Common myeloid progenitor, CD34-positive (primary cell): ENCODE measurements around the gene ATP2B2.

Experiments
- CTCF ChIA-PET: fragments of 350-600 bp; sonication (Branson Sonifier 250); formaldehyde crosslinking; loops from one replicate; lab custom pipeline; 2021; ENCODE audit warnings: antibody characterized with exemption; lab: Charles Lee
- POLR2A ChIA-PET: fragments of 350-600 bp; sonication (Branson Sonifier 250); formaldehyde crosslinking; loops from one replicate; lab custom pipeline; 2021; ENCODE audit warnings: antibody characterized with exemption; lab: Charles Lee
- DNase-seq, 3 donors: peaks; one replicate each; pipeline versions ENCODE4 v3.0.0 to v3.0.0-alpha.2; 2013
- H3K27ac ChIP-seq, 2 experiments: 1 replicate in 1 of 2; 2 replicates in 1 of 2; pipeline ENCODE4 v1.7.0; 2013; ENCODE audit warnings: inconsistent platforms in 2 of 2, low read length in 2 of 2, mild to moderate bottlenecking in 2 of 2, low read depth in 1 of 2, moderate library complexity in 1 of 2; ENCODE audit not compliant: severe bottlenecking in 2 of 2, insufficient read depth in 1 of 2, poor library complexity in 1 of 2
- H3K27me3 ChIP-seq, 5 experiments: replicated peaks in 2 of 5; 1 replicate in 3 of 5; 2 replicates in 2 of 5; pipeline versions ENCODE4 v1.6.1 to v1.7.0; 2013; ENCODE audit warnings: low read length in 4 of 5, mild to moderate bottlenecking in 2 of 5, moderate library complexity in 2 of 5, inconsistent platforms in 1 of 5; ENCODE audit not compliant: insufficient read depth in 5 of 5, control insufficient read depth in 4 of 5
- H3K36me3 ChIP-seq, 4 experiments: 1 replicate in 2 of 4; 2 replicates in 2 of 4; pipeline versions ENCODE4 v1.6.1 to v1.7.0; 2013; ENCODE audit warnings: low read length in 3 of 4, control low read depth in 1 of 4, mild to moderate bottlenecking in 1 of 4; ENCODE audit not compliant: control insufficient read depth in 4 of 4, insufficient read depth in 4 of 4
- H3K4me1 ChIP-seq, 4 experiments: 1 replicate in 3 of 4; 2 replicates in 1 of 4; pipeline versions ENCODE4 v1.6.1 to v1.7.1; 2013; ENCODE audit warnings: low read length in 3 of 4, mild to moderate bottlenecking in 3 of 4, control low read depth in 1 of 4, inconsistent platforms in 1 of 4, moderate library complexity in 1 of 4; ENCODE audit not compliant: control insufficient read depth in 4 of 4, insufficient read depth in 4 of 4; ENCODE audit errors: control extremely low read depth in 1 of 4
- H3K4me3 ChIP-seq, 7 experiments: 1 replicate in 4 of 7; 2 replicates in 3 of 7; pipeline versions ENCODE4 v1.5.1 to v1.7.0; 2013; ENCODE audit warnings: mild to moderate bottlenecking in 7 of 7, low read length in 6 of 7, moderate library complexity in 6 of 7, inconsistent platforms in 2 of 7, low read depth in 2 of 7, control low read depth in 1 of 7; ENCODE audit not compliant: insufficient read depth in 4 of 7, control insufficient read depth in 1 of 7; ENCODE audit errors: extremely low read depth in 1 of 7
- H3K9me3 ChIP-seq, 5 experiments: 1 replicate in 4 of 5; 2 replicates in 1 of 5; pipeline versions ENCODE4 v1.6.1 to v1.7.1; 2013; ENCODE audit warnings: low read length in 4 of 5, mild to moderate bottlenecking in 2 of 5, inconsistent platforms in 1 of 5, low read depth in 1 of 5, moderate library complexity in 1 of 5; ENCODE audit not compliant: control insufficient read depth in 4 of 5, insufficient read depth in 2 of 5; ENCODE audit errors: control extremely low read depth in 1 of 5
- WGBS: methylation state at CpG from one replicate; pipeline ENCODE4 v1.1.5; 2013; ENCODE audit not compliant: insufficient coverage; 5-methylcytosine and 5-hydroxymethylcytosine counted together

Gene ATP2B2

DNA sequence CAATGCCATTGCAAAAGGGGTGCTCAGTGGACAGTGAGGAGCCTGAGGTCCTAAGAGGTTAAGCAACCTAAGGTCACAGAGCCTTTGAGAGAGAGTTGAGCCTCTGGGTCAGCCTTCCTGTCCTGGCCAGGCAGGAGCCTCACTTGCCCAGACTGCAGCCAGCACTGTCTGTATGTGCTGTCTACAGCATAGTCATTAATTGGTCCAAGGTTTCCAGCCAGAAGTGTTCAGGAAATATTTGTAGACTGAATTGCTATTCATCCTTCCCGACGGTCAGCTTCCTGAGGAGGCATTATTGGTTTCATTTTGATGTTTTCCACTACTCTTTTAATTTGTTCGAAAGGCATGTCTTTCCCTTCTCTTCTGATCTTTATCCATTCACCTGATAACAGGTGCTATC lies 192.5 kb downstream of the ATP2B2 start:
- ChIA-PET POLR2A (no interaction called here), CTCF (interaction anchor here (1.0 kb wide), 1 partner anchor 26 kb away, joined by 3 read pairs; no protein-coding TSS in a partner anchor)
- H3K36me3 ChIP-seq: peaks cover 26 to 79% (median 66%) of the 10 kb centered on the region in 4 experiments
- DNase-seq: no peak
- WGBS: 100% methylated on average over 2 of the region's 3 CpGs
- no peaks in the 10 kb centered on the region for H3K9me3 ChIP-seq
- no peaks in the 10 kb centered on the region for H3K4me1 ChIP-seq
- no peaks in the 10 kb centered on the region for H3K27me3 ChIP-seq
- H3K4me3 ChIP-seq: no peak overlapping the region
- H3K27ac ChIP-seq: no peak overlapping the region

DNA sequence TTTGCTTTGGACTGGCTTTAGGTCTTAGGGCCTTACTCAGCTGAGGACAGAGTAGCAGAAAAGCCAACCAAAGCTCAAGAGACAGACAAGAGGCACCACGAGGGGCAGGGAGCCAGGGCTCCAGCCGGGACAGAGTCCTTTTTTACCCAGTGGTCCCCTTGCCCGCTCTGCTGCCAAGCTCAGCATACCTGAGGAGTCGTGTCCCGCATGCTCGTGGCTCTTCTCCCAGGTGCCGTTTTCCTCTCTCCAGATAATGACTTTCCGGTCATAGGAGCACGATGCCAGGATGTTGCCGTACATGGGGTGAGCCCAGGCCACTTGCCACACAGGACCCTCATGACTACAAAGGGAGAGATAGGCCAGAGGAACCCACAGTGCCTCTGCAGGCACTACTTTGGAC lies 193.0 kb downstream of the ATP2B2 start:
- Histone ChIP-seq H3K9me3 (no peaks in the 10 kb centered on the region), H3K27ac (no peak overlapping the region), H3K4me1 (no peaks in the 10 kb centered on the region), H3K36me3 (peaks cover 28 to 79% (median 67%) of the 10 kb centered on the region in 4 experiments), H3K4me3 (no peak overlapping the region), H3K27me3 (no peaks in the 10 kb centered on the region)
- ChIA-PET POLR2A (no interaction called here), CTCF (interaction anchor here (0.8 kb wide), 1 partner anchor 10 kb away, joined by 4 read pairs; no protein-coding TSS in a partner anchor)
- no peak for DNase-seq
- 97% methylated on average over 10 of the region's 10 CpGs for WGBS

DNA sequence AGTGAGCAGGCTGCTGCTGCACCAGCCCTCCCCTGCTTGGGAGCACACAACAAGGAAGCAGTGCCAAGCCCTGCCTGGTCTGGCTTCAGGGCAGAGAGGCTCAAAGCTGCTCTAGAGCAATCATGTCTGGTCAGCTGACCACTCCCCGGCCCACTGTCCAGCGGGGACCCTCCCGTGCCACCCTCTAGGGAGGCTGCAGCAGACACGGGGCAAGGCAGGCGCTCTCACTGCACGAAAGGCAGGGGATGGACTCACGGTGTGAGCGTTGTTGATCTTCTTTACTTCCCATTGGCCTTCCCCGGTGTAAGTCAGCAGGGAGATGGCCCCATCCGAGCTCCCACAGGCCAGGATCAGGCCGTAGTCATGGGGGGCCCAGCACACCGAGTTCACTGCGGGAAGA lies 193.7 kb downstream of the ATP2B2 start:
- H3K4me3 ChIP-seq: no peak overlapping the region
- H3K9me3 ChIP-seq: no peaks in the 10 kb centered on the region
- CTCF ChIA-PET: interaction anchor here (0.8 to 1.0 kb wide), 2 partner anchors 10 to 18 kb away, joined by 3 to 4 read pairs; no protein-coding TSS in a partner anchor
- H3K36me3 ChIP-seq: peaks cover 29 to 78% (median 66%) of the 10 kb centered on the region in 4 experiments
- no peak for DNase-seq
- 95% methylated on average over 10 of the region's 13 CpGs for WGBS
- no peak overlapping the region for H3K27ac ChIP-seq
- POLR2A ChIA-PET: no interaction called here
- H3K4me1 ChIP-seq: no peaks in the 10 kb centered on the region
- no peaks in the 10 kb centered on the region for H3K27me3 ChIP-seq

DNA sequence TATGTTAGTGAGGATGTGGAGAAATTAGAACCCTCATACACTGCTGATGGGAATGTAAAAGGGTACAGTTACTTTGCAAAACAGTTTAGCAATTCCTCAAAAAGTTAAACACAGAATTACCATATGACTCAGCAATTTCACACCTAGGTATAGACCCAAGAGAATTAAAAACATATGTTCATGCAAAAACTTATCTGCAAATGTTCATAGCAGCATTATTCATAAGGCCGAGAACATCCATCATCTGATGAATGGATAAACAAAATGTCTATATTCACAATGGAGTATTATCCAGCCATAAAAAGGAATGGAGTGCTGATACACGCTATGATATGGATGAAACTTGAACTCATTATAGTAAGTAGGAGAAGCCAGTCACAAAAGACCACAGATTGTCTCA lies 194.8 kb downstream of the ATP2B2 start:
- peaks cover 26 to 80% (median 62%) of the 10 kb centered on the region in 4 experiments for H3K36me3 ChIP-seq

DNA sequence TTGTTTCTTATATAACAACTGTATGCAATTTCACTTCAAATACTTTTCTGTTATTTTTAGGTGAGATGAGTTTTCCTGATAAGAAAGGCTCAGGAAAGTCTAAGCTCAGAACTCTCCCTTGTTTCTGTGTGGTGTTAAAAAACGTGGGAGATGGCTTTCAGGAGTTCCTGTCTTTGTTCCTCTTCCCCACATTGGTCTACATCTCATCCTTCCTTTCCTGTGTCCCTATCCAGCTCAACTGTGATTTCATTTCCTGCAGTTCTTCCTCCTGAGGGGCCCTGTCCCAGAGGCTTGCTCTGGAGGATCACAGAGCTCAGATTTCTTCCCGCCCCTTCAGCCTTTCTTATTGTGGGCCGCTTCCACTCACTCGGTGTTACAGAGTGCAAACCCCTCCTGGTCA lies 195.7 kb downstream of the ATP2B2 start:
- peaks cover 28 to 82% (median 64%) of the 10 kb centered on the region in 4 experiments for H3K36me3 ChIP-seq
- CTCF ChIA-PET: interaction anchor here (1.0 kb wide), 1 partner anchor 11 kb away, joined by 4 read pairs; the partner anchor contains the start of gene SEC13
- WGBS: no CpG with 5 or more reads among the region's 4 CpGs

More for the DNA sequence above, 194.8 kb downstream of the ATP2B2 start:
- no CpG with 5 or more reads among the region's 2 CpGs for WGBS
- POLR2A ChIA-PET: interaction anchor here (0.6 kb wide), 1 partner anchor 45 kb away, joined by 3 read pairs; no protein-coding TSS in a partner anchor
- H3K27me3 ChIP-seq: no peaks in the 10 kb centered on the region
- no peak for DNase-seq
- CTCF ChIA-PET: no interaction called here
- H3K9me3 ChIP-seq: no peaks in the 10 kb centered on the region
- no peak overlapping the region for H3K27ac ChIP-seq
- H3K4me3 ChIP-seq: no peak overlapping the region
- H3K4me1 ChIP-seq: no peaks in the 10 kb centered on the region

DNA sequence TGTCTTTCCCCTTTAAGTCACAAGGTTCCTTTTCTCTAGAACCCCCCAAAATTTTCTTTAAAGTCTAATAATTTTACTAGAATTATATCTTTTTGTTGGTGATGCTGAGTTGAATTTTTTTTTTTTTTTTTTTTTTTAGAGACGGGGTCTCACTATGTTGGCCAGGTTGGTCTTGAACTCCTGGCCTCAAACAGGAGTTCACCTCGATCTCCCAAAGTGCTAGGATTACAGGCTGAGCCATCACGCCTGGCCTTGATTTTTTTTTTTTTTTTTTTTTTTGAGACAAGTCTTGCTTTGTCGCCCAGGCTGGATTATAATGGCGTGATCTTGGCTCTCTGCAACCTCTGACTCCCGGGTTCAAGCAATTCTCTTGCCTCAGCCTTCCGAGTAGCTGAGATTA lies 196.7 kb downstream of the ATP2B2 start:
- ChIA-PET CTCF (interaction anchor here (1.0 kb wide), 1 partner anchor 12 kb away, joined by 4 read pairs; the partner anchor contains the start of gene SEC13), POLR2A (no interaction called here)
- peaks cover 23 to 82% (median 66%) of the 10 kb centered on the region in 4 experiments for H3K36me3 ChIP-seq
- no CpG with 5 or more reads among the region's 7 CpGs for WGBS
- H3K9me3 ChIP-seq: no peaks in the 10 kb centered on the region
- H3K27ac ChIP-seq: no peak overlapping the region
- no peaks in the 10 kb centered on the region for H3K4me1 ChIP-seq
- no peak overlapping the region for H3K4me3 ChIP-seq
- no peak for DNase-seq
- no peaks in the 10 kb centered on the region for H3K27me3 ChIP-seq

More for the DNA sequence above, 195.7 kb downstream of the ATP2B2 start:
- Histone ChIP-seq H3K27ac (no peak overlapping the region), H3K9me3 (no peaks in the 10 kb centered on the region), H3K4me1 (no peaks in the 10 kb centered on the region), H3K27me3 (no peaks in the 10 kb centered on the region), H3K4me3 (no peak overlapping the region)
- DNase-seq: no peak
- POLR2A ChIA-PET: interaction anchor here (0.6 kb wide), 1 partner anchor 44 kb away, joined by 3 read pairs; no protein-coding TSS in a partner anchor

DNA sequence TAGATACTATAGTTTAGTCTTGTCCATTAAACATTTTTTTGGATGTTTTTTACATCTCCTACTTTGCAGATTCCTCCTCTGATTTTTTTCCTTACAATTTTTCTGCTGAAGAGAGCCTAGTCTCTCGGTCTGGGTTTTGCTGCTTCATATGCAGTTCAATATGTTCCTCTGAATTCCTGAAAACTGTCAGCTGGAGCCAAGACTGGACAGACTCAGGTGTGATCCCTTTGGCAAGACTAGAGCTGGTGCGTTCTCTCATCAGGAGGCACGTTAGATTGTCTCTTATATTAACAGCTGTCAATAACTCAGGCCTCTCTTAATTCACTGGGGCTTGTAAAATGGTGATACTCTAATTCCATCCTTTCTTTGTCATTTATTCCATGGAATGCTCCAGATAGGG lies 199.2 kb downstream of the ATP2B2 start:
- Histone ChIP-seq H3K4me1 (no peaks in the 10 kb centered on the region), H3K27me3 (no peaks in the 10 kb centered on the region), H3K27ac (no peak overlapping the region), H3K36me3 (peaks cover 20 to 79% (median 64%) of the 10 kb centered on the region in 4 experiments), H3K9me3 (no peaks in the 10 kb centered on the region), H3K4me3 (no peak overlapping the region)
- ChIA-PET POLR2A (no interaction called here), CTCF (interaction anchor here (1.4 to 4.1 kb wide), 2 partner anchors 10 to 19 kb away, joined by 5 to 17 read pairs; no protein-coding TSS in a partner anchor)
- 100% methylated on average over 3 of the region's 3 CpGs for WGBS
- DNase-seq: no peak
